SK-N-SH (cell line): Measurements from ENCODE around the gene UTY. TPM values are rescaled to one million over a fixed set of nuclear protein-coding genes. Genes with fewer than 3 reads are reported as not detected.

ENCODE experiments used
- CTCF ChIA-PET: fragments of 300-600, 350-600 bp; formaldehyde crosslinking; extraction: SDS; loops from one replicate; lab custom pipeline; 2021; lab: Yijun Ruan, JAX
- POLR2A ChIA-PET: fragments of 350-600 bp; sonication (Branson Sonifier 250); formaldehyde crosslinking; extraction: SDS; loops from one replicate; lab custom pipeline; 2020; ENCODE audit warnings: antibody characterized with exemption, inconsistent platforms; lab: Yijun Ruan, JAX
- DNase-seq: peaks from one replicate; pipeline ENCODE4 v3.0.0; 2012
- H2AFZ ChIP-seq: fragments of 200-600 bp; sonication (generic); 2 replicates; pipeline ENCODE4 v1.8.1; 2016; ENCODE audit warnings: antibody characterized with exemption, mild to moderate bottlenecking, low read depth
- H3F3A ChIP-seq: fragments of 200-600 bp; sonication (generic); replicated peaks from 2 replicates; pipeline ENCODE3; 2016; ENCODE audit warnings: antibody characterized with exemption, mild to moderate bottlenecking; ENCODE audit not compliant: insufficient read depth
- H3K27ac ChIP-seq, 2 experiments: fragments of 200-500 bp in 1 of 2; fragments of 200-600 bp in 1 of 2; sonication (Bioruptor generic) in 1 of 2; sonication (generic), shearing (Covaris generic) in 1 of 2; 2 replicates each; pipeline versions ENCODE4 v1.5.1 to v1.6.1; 2014 to 2016; ENCODE audit warnings: low read depth in 2 of 2, inconsistent platforms in 1 of 2, low read length in 1 of 2, mild to moderate bottlenecking in 1 of 2, mixed read lengths in 1 of 2
- H3K27me3 ChIP-seq: fragments of 200-600 bp; sonication (generic), shearing (Covaris generic); 2 replicates; pipeline ENCODE4 v1.6.1; 2016; ENCODE audit warnings: mixed run types; ENCODE audit not compliant: insufficient read depth
- H3K36me3 ChIP-seq, 2 experiments: fragments of 200-500 bp in 1 of 2; fragments of 200-600 bp in 1 of 2; sonication (Bioruptor generic) in 1 of 2; sonication (generic) in 1 of 2; replicated peaks in 1 of 2; 2 replicates each; pipeline versions ENCODE3 to v1.5.1; 2014 to 2016; ENCODE audit warnings: low read length in 1 of 2, mild to moderate bottlenecking in 1 of 2; ENCODE audit not compliant: insufficient read depth in 2 of 2, control insufficient read depth in 1 of 2
- H3K4me1 ChIP-seq, 2 experiments: fragments of 200-500 bp in 1 of 2; fragments of 200-600 bp in 1 of 2; sonication (Bioruptor generic) in 1 of 2; sonication (generic), shearing (Covaris generic) in 1 of 2; 2 replicates each; pipeline versions ENCODE4 v1.5.1 to v1.6.1; 2014 to 2016; ENCODE audit warnings: low read depth in 1 of 2, low read length in 1 of 2, mixed run types in 1 of 2; ENCODE audit not compliant: insufficient read depth in 2 of 2, control insufficient read depth in 1 of 2
- H3K4me2 ChIP-seq: fragments of 200-600 bp; sonication (generic), shearing (Covaris generic); 2 replicates; pipeline ENCODE4 v1.6.1; 2017; ENCODE audit warnings: mixed run types
- H3K4me3 ChIP-seq, 2 experiments: fragments of 200-500 bp in 1 of 2; fragments of 200-600 bp in 1 of 2; sonication (Bioruptor generic) in 1 of 2; sonication (generic), shearing (Covaris generic) in 1 of 2; 2 replicates each; pipeline versions ENCODE4 v1.5.1 to v1.8.1; 2014 to 2016; ENCODE audit warnings: low read depth in 2 of 2, inconsistent platforms in 1 of 2, low read length in 1 of 2, mild to moderate bottlenecking in 1 of 2, mixed read lengths in 1 of 2, moderate library complexity in 1 of 2
- H3K79me2 ChIP-seq: fragments of 200-600 bp; sonication (generic); 2 replicates; pipeline ENCODE4 v1.8.1; 2017; ENCODE audit warnings: mild to moderate bottlenecking; ENCODE audit not compliant: insufficient read depth
- H3K9ac ChIP-seq: fragments of 200-600 bp; sonication (generic); 2 replicates; pipeline ENCODE4 v1.6.1; 2017; ENCODE audit warnings: mixed run types
- H3K9me2 ChIP-seq: fragments of 200-600 bp; sonication (generic); 2 replicates; pipeline ENCODE4 v1.6.1; 2017; ENCODE audit warnings: mixed run types
- H3K9me3 ChIP-seq: fragments of 200-600 bp; sonication (generic); 2 replicates; pipeline ENCODE4 v1.6.1; 2017; ENCODE audit warnings: mixed run types, mild to moderate bottlenecking, moderate library complexity
- H4K20me1 ChIP-seq: fragments of 200-600 bp; sonication (generic); 2 replicates; pipeline ENCODE4 v1.6.1; 2017; ENCODE audit warnings: mild to moderate bottlenecking, mixed run types; ENCODE audit not compliant: insufficient read depth
- CHD2 ChIP-seq: fragments of 150-350 bp; IDR thresholded peaks from 2 replicates; pipeline ENCODE4 v1.6.1; 2018; ENCODE audit warnings: low read length; ENCODE audit not compliant: partially characterized antibody
- ELF1 ChIP-seq: IDR thresholded peaks from 2 replicates; pipeline ENCODE4 v1.4.0; 2012
- EP300 ChIP-seq, 2 experiments: IDR thresholded peaks; 2 replicates each; pipeline versions ENCODE4 v1.4.0 to v1.6.1; 2012; ENCODE audit warnings: borderline replicate concordance in 1 of 2, low read depth in 1 of 2, low read length in 1 of 2
- EZH2phosphoT487 ChIP-seq: fragments of 200-600 bp; sonication (generic); IDR thresholded peaks from 2 replicates; pipeline ENCODE4 v1.6.1; 2017; ENCODE audit warnings: low read depth, mixed run types, mild to moderate bottlenecking, antibody characterized with exemption, moderate library complexity, borderline replicate concordance
- FOXJ3 ChIP-seq: sonication (generic); formaldehyde crosslinking; IDR thresholded peaks from 2 replicates; pipeline ENCODE4 v1.5.1; 2020; ENCODE audit warnings: mild to moderate bottlenecking, missing genetic modification reagents
- JUND ChIP-seq: IDR thresholded peaks from 2 replicates; pipeline ENCODE4 v1.4.0; 2012
- NRF1 ChIP-seq: IDR thresholded peaks from 2 replicates; pipeline ENCODE4 v1.6.1; 2012; ENCODE audit warnings: low read depth, mild to moderate bottlenecking, low read length
- POLR2AphosphoS5 ChIP-seq: IDR thresholded peaks from 2 replicates; pipeline ENCODE4 v1.6.1; 2012; ENCODE audit warnings: low read depth, low read length
- RCOR1 ChIP-seq: fragments of 150-350 bp; IDR thresholded peaks from 2 replicates; pipeline ENCODE4 v1.6.1; 2017; ENCODE audit warnings: antibody characterized with exemption, low read length
- RFX5 ChIP-seq: IDR thresholded peaks from 2 replicates; pipeline ENCODE4 v1.6.1; 2012; ENCODE audit warnings: mild to moderate bottlenecking, improper control_type of control experiment, low read length
- TAF1 ChIP-seq: IDR thresholded peaks from 2 replicates; pipeline ENCODE4 v1.6.1; 2012; ENCODE audit warnings: low read depth, mild to moderate bottlenecking, low read length, moderate library complexity, borderline replicate concordance
- TCF12 ChIP-seq: IDR thresholded peaks from 2 replicates; pipeline ENCODE4 v1.4.0; 2012
- TEAD4 ChIP-seq: IDR thresholded peaks from 2 replicates; pipeline ENCODE4 v1.4.0; 2012; ENCODE audit warnings: mild to moderate bottlenecking, borderline replicate concordance; ENCODE audit not compliant: insufficient read depth
- YY1 ChIP-seq: IDR thresholded peaks from 2 replicates; pipeline ENCODE4 v1.4.0; 2012; ENCODE audit warnings: low read depth, mild to moderate bottlenecking
- WGBS: methylation state at CpG from one replicate; pipeline ENCODE4 v1.1.6; 2017; ENCODE audit warnings: low lambda C conversion rate; 5-methylcytosine and 5-hydroxymethylcytosine counted together
- polyA plus RNA-seq, 3 experiments: library from polyadenylated mRNA; depleted of rRNA; stranded (reverse); fragments of >200 nt; gene quantifications; 2 replicates each; pipeline ENCODE4 v1.2.3, GENCODE V29; 2012
- TF ChIP-seq, protein P1 (sequence below): IDR thresholded peaks from 2 replicates; pipeline ENCODE4 v1.4.0; 2012; ENCODE audit warnings: low read depth, borderline replicate concordance
- TF ChIP-seq, protein P2 (sequence below): fragments of 150-350 bp; IDR thresholded peaks from 2 replicates; pipeline ENCODE4 v1.6.1; 2016; ENCODE audit warnings: mild to moderate bottlenecking, low read depth, low read length
- TF ChIP-seq, protein P3 (sequence below): IDR thresholded peaks from 2 replicates; pipeline ENCODE4 v1.4.0; 2012; ENCODE audit warnings: low read depth, borderline replicate concordance
- TF ChIP-seq, protein P4 (sequence below): fragments of 200-600 bp; sonication (generic); IDR thresholded peaks from 2 replicates; pipeline ENCODE4 v1.6.1; 2017; ENCODE audit warnings: antibody characterized with exemption, mild to moderate bottlenecking, moderate library complexity
- TF ChIP-seq, protein P5 (sequence below): IDR thresholded peaks from 2 replicates; pipeline ENCODE4 v1.4.0; 2012; ENCODE audit warnings: low read depth
- TF ChIP-seq, protein P6 (sequence below): IDR thresholded peaks from 2 replicates; pipeline ENCODE4; 2012

The UTY gene
- polyA plus RNA-seq, 1 of the 3 experiments (the other 2 are of a cell fraction): not detected

DNA sequence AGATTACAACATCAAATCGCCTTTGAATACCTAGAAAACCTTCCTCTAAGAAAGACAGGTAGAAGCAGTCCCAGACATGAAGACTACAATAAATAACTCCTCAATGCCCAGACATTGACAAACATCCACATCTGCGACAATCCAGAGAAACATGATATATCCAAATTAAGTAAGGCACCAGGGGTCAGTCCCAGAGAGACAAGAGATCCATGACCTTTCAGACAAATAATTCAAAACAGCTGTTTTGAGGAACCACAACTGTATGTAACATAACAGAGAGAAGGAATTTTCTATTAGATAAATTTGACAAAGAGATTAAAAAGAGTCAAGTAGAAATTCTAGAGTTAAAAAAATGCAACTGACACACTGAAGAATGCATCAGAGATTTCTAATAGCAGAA lies 200.3 kb downstream of the UTY start:
- Histone ChIP-seq H3F3A (no peaks in the 10 kb centered on the region), H3K9me2 (no peaks in the 10 kb centered on the region), H3K36me3 (no peaks in the 10 kb centered on the region), H3K9ac (no peak overlapping the region), H3K4me2 (no peak overlapping the region), H4K20me1 (no peaks in the 10 kb centered on the region), H3K79me2 (no peaks in the 10 kb centered on the region), H3K27me3 (no peaks in the 10 kb centered on the region), H3K27ac (no peak overlapping the region), H2AFZ (no peak overlapping the region), H3K9me3 (no peaks in the 10 kb centered on the region), H3K4me1 (no peaks in the 10 kb centered on the region), H3K4me3 (no peak overlapping the region)
- ChIA-PET POLR2A (no interaction called here), CTCF (no interaction called here)
- TF ChIP-seq TAF1: no peak
- TF ChIP-seq, protein P1, sequence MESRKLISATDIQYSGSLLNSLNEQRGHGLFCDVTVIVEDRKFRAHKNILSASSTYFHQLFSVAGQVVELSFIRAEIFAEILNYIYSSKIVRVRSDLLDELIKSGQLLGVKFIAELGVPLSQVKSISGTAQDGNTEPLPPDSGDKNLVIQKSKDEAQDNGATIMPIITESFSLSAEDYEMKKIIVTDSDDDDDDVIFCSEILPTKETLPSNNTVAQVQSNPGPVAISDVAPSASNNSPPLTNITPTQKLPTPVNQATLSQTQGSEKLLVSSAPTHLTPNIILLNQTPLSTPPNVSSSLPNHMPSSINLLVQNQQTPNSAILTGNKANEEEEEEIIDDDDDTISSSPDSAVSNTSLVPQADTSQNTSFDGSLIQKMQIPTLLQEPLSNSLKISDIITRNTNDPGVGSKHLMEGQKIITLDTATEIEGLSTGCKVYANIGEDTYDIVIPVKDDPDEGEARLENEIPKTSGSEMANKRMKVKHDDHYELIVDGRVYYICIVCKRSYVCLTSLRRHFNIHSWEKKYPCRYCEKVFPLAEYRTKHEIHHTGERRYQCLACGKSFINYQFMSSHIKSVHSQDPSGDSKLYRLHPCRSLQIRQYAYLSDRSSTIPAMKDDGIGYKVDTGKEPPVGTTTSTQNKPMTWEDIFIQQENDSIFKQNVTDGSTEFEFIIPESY: no peak
- no peak for TF ChIP-seq TEAD4
- no peak for TF ChIP-seq TCF12
- no peak for TF ChIP-seq RCOR1
- no peak for TF ChIP-seq NRF1
- no peak for TF ChIP-seq EZH2phosphoT487
- TF ChIP-seq EP300 (IDR thresholded peaks at IDR 0.05; ENCODE audit: borderline replicate concordance in 1 of 2, low read depth in 1 of 2, low read length in 1 of 2): no peak
- TF ChIP-seq ELF1: no peak
- TF ChIP-seq FOXJ3 (CRISPR knock-in tag): no peak
- TF ChIP-seq, protein P2, sequence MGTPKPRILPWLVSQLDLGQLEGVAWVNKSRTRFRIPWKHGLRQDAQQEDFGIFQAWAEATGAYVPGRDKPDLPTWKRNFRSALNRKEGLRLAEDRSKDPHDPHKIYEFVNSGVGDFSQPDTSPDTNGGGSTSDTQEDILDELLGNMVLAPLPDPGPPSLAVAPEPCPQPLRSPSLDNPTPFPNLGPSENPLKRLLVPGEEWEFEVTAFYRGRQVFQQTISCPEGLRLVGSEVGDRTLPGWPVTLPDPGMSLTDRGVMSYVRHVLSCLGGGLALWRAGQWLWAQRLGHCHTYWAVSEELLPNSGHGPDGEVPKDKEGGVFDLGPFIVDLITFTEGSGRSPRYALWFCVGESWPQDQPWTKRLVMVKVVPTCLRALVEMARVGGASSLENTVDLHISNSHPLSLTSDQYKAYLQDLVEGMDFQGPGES: no peak
- TF ChIP-seq, protein P3, sequence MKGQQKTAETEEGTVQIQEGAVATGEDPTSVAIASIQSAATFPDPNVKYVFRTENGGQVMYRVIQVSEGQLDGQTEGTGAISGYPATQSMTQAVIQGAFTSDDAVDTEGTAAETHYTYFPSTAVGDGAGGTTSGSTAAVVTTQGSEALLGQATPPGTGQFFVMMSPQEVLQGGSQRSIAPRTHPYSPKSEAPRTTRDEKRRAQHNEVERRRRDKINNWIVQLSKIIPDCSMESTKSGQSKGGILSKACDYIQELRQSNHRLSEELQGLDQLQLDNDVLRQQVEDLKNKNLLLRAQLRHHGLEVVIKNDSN: no peak
- TF ChIP-seq, protein P4, sequence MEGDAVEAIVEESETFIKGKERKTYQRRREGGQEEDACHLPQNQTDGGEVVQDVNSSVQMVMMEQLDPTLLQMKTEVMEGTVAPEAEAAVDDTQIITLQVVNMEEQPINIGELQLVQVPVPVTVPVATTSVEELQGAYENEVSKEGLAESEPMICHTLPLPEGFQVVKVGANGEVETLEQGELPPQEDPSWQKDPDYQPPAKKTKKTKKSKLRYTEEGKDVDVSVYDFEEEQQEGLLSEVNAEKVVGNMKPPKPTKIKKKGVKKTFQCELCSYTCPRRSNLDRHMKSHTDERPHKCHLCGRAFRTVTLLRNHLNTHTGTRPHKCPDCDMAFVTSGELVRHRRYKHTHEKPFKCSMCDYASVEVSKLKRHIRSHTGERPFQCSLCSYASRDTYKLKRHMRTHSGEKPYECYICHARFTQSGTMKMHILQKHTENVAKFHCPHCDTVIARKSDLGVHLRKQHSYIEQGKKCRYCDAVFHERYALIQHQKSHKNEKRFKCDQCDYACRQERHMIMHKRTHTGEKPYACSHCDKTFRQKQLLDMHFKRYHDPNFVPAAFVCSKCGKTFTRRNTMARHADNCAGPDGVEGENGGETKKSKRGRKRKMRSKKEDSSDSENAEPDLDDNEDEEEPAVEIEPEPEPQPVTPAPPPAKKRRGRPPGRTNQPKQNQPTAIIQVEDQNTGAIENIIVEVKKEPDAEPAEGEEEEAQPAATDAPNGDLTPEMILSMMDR: no peak
- TF ChIP-seq, protein P5, sequence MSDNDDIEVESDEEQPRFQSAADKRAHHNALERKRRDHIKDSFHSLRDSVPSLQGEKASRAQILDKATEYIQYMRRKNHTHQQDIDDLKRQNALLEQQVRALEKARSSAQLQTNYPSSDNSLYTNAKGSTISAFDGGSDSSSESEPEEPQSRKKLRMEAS: no peak
- TF ChIP-seq RFX5: no peak
- TF ChIP-seq YY1: no peak
- TF ChIP-seq JUND: no peak
- no peak for TF ChIP-seq CHD2
- TF ChIP-seq POLR2AphosphoS5: no peak
- TF ChIP-seq, protein P6, sequence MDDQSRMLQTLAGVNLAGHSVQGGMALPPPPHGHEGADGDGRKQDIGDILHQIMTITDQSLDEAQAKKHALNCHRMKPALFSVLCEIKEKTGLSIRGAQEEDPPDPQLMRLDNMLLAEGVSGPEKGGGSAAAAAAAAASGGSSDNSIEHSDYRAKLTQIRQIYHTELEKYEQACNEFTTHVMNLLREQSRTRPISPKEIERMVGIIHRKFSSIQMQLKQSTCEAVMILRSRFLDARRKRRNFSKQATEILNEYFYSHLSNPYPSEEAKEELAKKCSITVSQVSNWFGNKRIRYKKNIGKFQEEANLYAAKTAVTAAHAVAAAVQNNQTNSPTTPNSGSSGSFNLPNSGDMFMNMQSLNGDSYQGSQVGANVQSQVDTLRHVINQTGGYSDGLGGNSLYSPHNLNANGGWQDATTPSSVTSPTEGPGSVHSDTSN: no peak
- WGBS: no CpG with 5 or more reads among the region's 2 CpGs
- no peak for DNase-seq
